ENCODE measurements around the gene BICDL2.

- TF ChIP-seq CTCF (conservative IDR thresholded peaks at IDR 0.05) (no peak), ZFX (IDR thresholded peaks at IDR 0.05) (no peak)
Measured at GRCh38 chr16:2999929-3000328, 36.8 kb downstream of the BICDL2 start.

Data from C4-2B (cell line).